Prostate gland (tissue), 2 donors: ENCODE measurements around the gene MYL10. TPM values are rescaled to one million over a fixed set of nuclear protein-coding genes. Genes with fewer than 3 reads are reported as not detected.

ENCODE experiments used
- DNase-seq: peaks from one replicate; pipeline ENCODE4 v3.0.0-alpha.2; 2019; ENCODE audit warnings: low spot score
- H3K27ac ChIP-seq, 2 donors: fragments of 200-600 bp; sonication (generic); 2 replicates each; pipeline ENCODE4 v1.5.1; 2017 to 2019
- H3K27me3 ChIP-seq: fragments of 200-600 bp; sonication (generic); replicated peaks from 2 replicates; pipeline ENCODE4 v1.5.1; 2019; ENCODE audit not compliant: insufficient read depth
- H3K36me3 ChIP-seq, 2 donors: fragments of 200-600 bp; sonication (generic); 1 replicate in 1 of 2; 2 replicates in 1 of 2; pipeline versions ENCODE4 v1.5.1 to v1.8.1; 2017 to 2019
- H3K4me1 ChIP-seq: fragments of 200-600 bp; sonication (generic); replicated peaks from 2 replicates; pipeline ENCODE4 v1.5.1; 2019
- H3K4me3 ChIP-seq, 2 donors: fragments of 200-600 bp; sonication (generic); 2 replicates each; pipeline ENCODE4 v1.5.1; 2017 to 2019
- H3K9me3 ChIP-seq: fragments of 200-600 bp; sonication (generic); 2 replicates; pipeline ENCODE4 v1.5.1; 2017
- POLR2A ChIP-seq: fragments of 450-650 bp; IDR thresholded peaks from one replicate; pipeline ENCODE4 v1.6.1; 2016; ENCODE audit warnings: antibody characterized with exemption, mild to moderate bottlenecking
- POLR2AphosphoS5 ChIP-seq: sonication (generic); formaldehyde crosslinking; IDR thresholded peaks from one replicate; pipeline ENCODE4 v1.6.1; 2017; ENCODE audit warnings: antibody characterized with exemption
- WGBS: methylation state at CpG from one replicate; pipeline ENCODE4 v1.1.5; 2018; 5-methylcytosine and 5-hydroxymethylcytosine counted together
- intact Hi-C: fragments of 100-400 bp; cut with DNase I; formaldehyde crosslinking; loops from one replicate; pipeline ENCODE4 v1.14.2; 2022
- total RNA-seq, 2 donors: library from RNA; depleted of rRNA; stranded (reverse); fragments of >200 nt; gene quantifications; one replicate each; pipeline ENCODE4 v1.1.0, GENCODE V29; 2016
- TF ChIP-seq, protein P1 (sequence below), 4 experiments: fragments of 200-600 bp in 2 of 4; fragments of 450-650 bp in 2 of 4; sonication (generic) in 2 of 4; IDR thresholded peaks; 1 replicate in 3 of 4; 2 replicates in 1 of 4; pipeline ENCODE4 v1.5.1; 2016 to 2019; ENCODE audit warnings: antibody characterized with exemption in 4 of 4, mild to moderate bottlenecking in 2 of 4, moderate library complexity in 2 of 4

The MYL10 gene
- total RNA-seq, 2 donors from 2014 or later = not detected

DNA sequence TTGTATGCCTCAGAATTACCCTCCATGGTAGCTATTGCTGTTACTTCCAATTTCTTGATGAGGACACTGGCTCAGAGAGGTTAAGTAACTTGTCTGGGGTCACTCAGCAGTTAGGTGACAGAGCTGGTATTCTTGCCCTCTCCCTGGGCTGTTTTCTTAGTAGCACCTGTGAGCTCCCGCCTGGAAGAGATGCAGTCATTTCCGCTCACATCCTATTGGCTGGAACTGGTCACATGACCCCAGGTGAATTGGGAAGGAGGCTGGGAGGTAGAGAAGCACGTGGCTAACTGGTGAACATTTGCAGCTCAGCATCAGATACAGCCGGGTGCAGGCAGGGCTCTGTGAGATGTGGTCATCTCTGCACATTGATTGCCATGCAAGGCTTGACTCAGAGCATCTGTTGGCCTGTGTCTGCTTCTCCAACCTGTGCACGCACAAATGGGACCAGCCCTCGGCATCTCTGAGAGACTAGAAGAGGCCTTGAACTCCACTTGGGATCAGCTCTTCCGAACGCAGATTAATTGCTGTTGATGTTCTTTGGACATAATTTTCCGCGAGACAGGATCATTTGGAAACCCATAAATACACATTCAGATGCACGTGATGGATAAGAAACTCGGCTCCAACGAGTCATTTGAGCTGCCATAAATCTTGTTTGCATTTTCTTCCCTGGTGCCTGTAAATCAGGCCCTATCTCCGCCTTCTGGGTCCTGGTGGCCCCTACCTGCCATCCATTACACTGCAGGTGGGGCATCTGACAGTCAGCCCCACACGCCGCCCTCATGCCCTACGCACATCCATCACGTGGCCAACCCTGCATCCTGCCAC, 42.8 kb downstream of the MYL10 start:
- H3K9me3 ChIP-seq = no peaks in the 10 kb centered on the region
- H3K4me1 ChIP-seq = peaks cover 10% of the 10 kb centered on the region
- no peak overlapping the region for H3K27ac ChIP-seq
- no peak for DNase-seq
- TF ChIP-seq POLR2AphosphoS5 = peak; percentile 73
- TF ChIP-seq, protein P1, sequence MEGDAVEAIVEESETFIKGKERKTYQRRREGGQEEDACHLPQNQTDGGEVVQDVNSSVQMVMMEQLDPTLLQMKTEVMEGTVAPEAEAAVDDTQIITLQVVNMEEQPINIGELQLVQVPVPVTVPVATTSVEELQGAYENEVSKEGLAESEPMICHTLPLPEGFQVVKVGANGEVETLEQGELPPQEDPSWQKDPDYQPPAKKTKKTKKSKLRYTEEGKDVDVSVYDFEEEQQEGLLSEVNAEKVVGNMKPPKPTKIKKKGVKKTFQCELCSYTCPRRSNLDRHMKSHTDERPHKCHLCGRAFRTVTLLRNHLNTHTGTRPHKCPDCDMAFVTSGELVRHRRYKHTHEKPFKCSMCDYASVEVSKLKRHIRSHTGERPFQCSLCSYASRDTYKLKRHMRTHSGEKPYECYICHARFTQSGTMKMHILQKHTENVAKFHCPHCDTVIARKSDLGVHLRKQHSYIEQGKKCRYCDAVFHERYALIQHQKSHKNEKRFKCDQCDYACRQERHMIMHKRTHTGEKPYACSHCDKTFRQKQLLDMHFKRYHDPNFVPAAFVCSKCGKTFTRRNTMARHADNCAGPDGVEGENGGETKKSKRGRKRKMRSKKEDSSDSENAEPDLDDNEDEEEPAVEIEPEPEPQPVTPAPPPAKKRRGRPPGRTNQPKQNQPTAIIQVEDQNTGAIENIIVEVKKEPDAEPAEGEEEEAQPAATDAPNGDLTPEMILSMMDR (IDR thresholded peaks at IDR 0.05) = no peak
- intact Hi-C loops = no loop called here
- WGBS = 28% methylated on average over 18 of the region's 18 CpGs
- no peaks in the 10 kb centered on the region for H3K27me3 ChIP-seq
- H3K36me3 ChIP-seq = no peaks in the 10 kb centered on the region
- no peak overlapping the region for H3K4me3 ChIP-seq

DNA sequence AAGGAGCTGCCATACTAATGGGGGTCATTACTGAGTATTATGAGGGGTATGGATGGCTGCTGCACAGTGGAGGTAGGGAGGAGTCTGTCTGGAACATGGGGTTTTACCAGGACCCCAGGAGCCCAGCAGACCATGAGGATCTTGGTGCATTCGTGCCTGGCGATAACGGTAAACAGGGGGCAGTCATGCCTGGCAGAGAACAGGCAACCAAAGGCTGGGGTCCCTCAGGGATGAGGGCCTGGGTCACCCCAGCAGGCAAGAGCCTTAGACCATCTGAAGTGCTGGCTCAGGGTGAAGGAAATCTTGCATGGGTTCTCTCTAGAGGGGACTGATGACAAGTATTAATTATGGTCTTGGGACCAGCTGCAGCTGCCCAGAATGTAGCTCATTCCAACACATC, 46.1 kb downstream of the MYL10 start:
- Histone ChIP-seq H3K36me3 (no peaks in the 10 kb centered on the region), H3K27me3 (peaks cover 4% of the 10 kb centered on the region), H3K27ac (no peak overlapping the region), H3K4me3 (no peak overlapping the region), H3K4me1 (peaks cover 10% of the 10 kb centered on the region), H3K9me3 (no peaks in the 10 kb centered on the region)
- TF ChIP-seq POLR2AphosphoS5 = no peak
- TF ChIP-seq, protein P1 (IDR thresholded peaks at IDR 0.05) = no peak
- no peak for TF ChIP-seq POLR2A
- intact Hi-C loops = no loop called here
- 97% methylated on average over 3 of the region's 3 CpGs for WGBS
- no peak for DNase-seq

DNA sequence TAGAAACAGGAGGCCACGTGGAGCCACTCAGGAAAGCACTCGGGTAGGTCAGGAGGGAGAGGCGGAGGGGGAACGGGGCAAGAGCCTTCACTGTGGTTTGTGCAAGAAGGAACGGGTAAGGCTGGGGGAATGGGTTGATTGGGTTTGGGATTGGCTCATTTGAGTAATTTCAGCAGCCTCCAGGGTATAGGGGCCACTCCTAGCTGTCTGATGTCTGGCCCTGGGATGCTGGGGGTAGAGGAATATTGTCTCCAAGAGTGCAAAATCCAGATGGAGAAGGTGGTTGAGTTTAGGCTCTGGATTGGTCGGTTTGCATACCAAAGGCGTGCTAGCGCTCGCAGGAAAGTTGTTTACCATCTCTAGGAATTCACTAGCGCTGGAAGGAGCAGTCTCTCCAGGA, 47.2 kb downstream of the MYL10 start:
- Histone ChIP-seq H3K27ac (no peak overlapping the region), H3K36me3 (no peaks in the 10 kb centered on the region), H3K4me1 (peaks cover 9% of the 10 kb centered on the region), H3K9me3 (no peaks in the 10 kb centered on the region), H3K27me3 (peaks cover 4% of the 10 kb centered on the region), H3K4me3 (no peak overlapping the region)
- intact Hi-C loops = no loop called here
- TF ChIP-seq, protein P1 (IDR thresholded peaks at IDR 0.05) = no peak
- TF ChIP-seq POLR2AphosphoS5 (no peak), POLR2A (no peak)
- no peak for DNase-seq
- 48% methylated on average over 10 of the region's 10 CpGs for WGBS

DNA sequence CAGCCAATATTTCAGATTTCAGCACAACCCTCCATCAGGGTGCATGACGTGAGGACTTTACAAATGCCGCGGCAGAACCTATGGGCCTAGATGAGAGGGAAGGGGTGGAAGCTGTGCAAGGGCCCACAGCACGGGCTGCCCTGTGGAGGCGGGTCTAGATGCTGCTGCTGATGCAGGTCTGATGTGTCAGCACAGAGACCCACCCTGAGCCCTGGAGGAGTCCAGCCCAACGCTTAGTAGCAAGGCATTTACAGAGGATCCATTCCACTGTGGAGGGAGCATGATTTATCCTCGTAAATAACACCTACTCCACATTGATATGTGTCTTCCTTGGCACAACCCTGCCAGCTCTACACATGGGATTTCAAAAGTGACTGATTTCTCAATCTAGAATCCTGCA, 48.5 kb downstream of the MYL10 start:
- H3K4me3 ChIP-seq = no peak overlapping the region
- no peaks in the 10 kb centered on the region for H3K4me1 ChIP-seq
- H3K27me3 ChIP-seq = peaks cover 4% of the 10 kb centered on the region
- TF ChIP-seq POLR2A = no peak
- TF ChIP-seq POLR2AphosphoS5 = no peak
- TF ChIP-seq, protein P1 (IDR thresholded peaks at IDR 0.05) = no peak
- no peaks in the 10 kb centered on the region for H3K36me3 ChIP-seq
- no peak for DNase-seq
- intact Hi-C loops = no loop called here
- no peaks in the 10 kb centered on the region for H3K9me3 ChIP-seq
- 94% methylated on average over 7 of the region's 7 CpGs for WGBS
- H3K27ac ChIP-seq = no peak overlapping the region

DNA sequence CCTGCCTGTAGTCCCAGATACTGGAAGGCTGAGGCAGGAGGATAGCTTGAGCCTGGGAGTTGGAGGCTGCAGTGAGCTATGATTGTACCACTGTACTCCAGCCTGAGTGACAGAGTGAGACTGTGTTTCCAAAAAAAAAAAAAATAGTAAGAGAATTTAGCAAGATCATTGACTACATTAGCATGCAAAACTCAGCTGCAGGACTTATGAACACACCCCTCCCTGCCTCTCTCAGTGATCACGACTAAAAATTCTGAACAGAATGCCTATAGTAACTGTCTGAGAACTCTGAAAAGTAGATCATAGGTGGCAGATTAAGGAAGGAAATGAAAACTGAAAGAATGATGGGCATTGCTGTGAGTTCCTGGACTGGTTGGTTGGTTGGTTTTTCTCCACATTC, 50.5 kb downstream of the MYL10 start:
- H3K4me3 ChIP-seq = no peak overlapping the region
- no peaks in the 10 kb centered on the region for H3K36me3 ChIP-seq
- H3K4me1 ChIP-seq = no peaks in the 10 kb centered on the region
- peaks cover 4% of the 10 kb centered on the region for H3K27me3 ChIP-seq
- WGBS = 62% methylated on average over 1 of the region's 1 CpG
- intact Hi-C loops = no loop called here
- TF ChIP-seq POLR2A = no peak
- TF ChIP-seq, protein P1 (IDR thresholded peaks at IDR 0.05) = no peak
- TF ChIP-seq POLR2AphosphoS5 = no peak
- DNase-seq = no peak
- no peaks in the 10 kb centered on the region for H3K9me3 ChIP-seq
- H3K27ac ChIP-seq = no peak overlapping the region
